Non-pigmented ciliary epithelial cell (primary cell): ENCODE results near the gene RIT1.

Source experiments
- DNase-seq: peaks from one replicate; pipeline ENCODE4 v3.0.0-alpha.2; 2010; ENCODE audit warnings: low read depth

The RIT1 gene

DNA sequence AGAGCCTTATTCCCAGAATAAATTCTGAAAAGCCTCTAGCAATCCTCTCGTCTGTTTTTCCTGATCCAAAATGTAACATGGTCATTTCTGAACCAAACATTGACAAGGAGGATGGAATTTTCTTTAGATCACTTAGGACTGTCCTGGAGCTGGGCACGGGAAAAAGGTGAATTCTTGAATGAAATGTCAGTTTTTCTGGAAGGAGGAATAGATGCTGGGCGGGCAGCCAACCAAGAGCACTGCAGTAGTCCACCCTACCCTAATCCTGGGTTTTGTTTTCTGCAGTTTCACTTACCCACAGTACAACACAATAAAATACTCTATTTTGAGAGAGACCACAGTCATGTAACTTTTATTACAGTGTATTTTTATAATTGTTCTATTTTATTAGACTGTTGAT is 20.9 kb downstream of the RIT1 start:
- DNase-seq = no peak

DNA sequence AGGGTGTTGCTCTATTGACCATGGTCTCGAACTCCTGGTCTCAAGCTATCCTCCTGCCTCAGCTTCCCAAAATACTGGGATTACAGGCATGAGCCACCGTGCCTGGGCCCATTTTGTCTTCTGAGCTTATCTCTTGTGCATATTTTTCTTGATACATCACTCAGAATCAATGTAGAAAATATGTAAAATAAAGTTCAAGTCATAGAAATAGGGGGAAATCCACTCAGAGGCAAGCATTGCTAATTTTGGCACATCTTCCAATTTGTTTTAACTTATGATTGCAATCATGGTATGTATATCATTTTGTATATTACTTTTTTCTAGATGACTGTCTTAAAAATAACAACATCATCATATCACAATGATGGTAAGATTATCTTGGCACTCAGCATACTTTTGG is 21.6 kb downstream of the RIT1 start:
- no peak for DNase-seq

DNA sequence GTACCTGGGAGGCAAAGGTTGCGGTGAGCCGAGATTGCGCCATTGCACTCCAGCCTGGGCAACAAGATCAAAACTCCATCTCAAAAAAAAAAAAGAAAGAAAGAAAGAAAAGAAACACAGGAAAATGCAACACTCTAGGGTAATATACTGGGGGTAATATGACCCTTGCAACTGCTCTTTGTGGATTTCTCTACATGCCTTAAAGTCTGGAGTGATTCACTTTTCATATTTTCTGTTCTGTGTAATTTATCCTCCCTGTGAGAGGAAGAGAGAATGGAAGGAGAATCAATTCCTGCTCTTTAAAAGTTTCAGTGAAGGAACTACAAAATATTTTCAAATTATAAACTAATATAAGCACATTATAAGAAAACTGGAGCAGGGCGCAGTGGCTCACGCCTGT is 22.7 kb downstream of the RIT1 start:
- DNase-seq = no peak

DNA sequence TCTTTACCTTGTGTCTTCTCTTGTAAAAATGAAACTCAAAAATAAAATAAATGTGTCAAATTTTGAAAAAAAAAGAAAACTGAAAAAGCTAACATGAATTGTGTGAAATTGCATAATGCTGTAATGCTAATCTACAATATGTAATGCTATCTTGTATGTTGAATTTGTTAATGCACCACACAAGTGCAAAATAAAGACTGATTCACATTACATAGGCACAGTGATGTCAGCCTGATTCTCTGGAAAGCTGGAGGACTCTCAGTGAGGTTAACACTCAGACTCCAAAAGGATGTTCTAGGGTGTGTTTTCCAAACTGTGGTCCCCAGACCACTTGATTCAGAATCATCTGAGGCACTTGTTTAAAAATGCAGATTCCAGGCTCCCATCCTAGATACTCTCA is 26.2 kb downstream of the RIT1 start:
- DNase-seq = no peak

DNA sequence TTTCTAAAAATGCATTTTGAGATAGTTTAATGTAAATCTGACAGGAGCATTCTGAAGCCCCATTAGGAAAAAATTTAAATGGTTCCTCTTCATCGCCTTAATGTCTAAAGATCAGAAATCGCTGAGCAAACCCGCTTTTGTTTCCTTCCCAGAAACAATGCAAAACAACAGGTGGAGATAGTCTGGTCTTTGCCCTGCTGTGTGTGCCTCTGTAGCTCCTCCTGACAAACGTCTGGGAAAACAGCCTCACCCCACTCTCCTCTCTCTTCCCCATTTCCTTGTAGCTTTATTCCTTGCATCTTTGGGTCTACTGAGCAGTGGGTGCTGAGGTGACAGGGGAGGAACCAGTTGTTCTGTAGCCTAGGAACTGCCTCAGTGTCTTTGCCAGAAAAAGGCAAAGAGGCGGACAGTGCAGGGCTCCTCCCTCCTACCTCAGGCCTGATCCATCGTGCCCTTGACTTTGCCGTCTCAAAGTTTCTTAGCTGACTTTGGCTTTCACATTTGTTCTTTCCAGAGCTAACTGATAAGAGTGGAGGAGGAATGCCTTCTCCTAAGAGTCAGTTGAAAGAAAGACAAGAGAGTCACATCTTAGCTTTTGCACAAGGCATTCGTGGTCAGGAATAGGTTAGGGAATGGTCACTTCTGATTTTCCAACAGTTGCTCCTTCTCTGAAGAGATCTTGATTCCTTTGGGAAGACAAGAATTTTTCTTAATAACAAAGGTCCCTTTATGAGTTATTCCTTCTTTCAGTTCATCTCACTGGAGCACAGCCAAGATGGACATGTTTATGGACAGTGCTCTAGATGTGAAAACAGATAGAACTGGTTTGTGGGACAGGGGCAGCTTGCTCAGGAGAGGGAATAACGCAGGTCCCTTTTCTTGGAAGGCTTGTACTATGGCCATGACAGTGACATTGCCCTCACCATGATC is 26.9 kb downstream of the RIT1 start:
- DNase-seq = no peak

DNA sequence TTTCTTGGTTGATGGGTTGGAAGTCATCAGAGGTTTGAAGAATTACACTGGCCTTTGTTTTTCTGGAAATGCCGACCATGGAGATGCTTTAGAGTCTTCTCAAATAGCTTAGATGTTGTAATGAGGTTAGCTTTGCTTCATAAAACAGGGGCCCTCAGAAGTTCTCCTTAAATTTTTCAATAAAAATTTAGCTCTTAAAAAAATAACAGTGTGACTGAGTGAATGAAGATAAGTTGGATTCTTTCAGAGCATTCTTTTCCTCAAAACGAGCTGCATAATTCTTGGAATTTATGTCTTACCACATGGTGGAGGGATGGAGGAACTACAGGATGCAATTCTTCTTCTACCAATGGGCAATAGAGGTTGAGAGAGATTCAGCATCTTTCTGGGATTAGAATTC is 28.4 kb downstream of the RIT1 start:
- DNase-seq = no peak

DNA sequence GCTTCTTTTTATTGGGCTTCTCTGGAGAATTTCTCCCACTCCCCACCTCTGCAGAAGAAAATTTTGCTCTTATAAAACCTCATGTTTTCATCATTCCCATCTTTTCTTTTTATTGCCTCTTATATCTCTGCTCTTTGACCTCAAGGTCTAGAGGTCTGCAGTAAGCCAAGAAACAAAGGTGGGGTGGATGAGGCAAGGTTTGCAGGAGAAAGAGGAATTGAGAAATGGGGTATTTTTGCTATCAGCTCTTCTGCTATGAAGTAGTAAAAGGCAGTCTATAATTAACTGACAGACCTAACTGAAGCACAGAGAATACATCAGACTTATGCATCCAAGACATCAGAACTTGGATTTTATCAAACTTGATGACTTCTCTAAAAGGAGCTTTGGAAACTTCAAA is 28.9 kb downstream of the RIT1 start:
- DNase-seq = no peak

DNA sequence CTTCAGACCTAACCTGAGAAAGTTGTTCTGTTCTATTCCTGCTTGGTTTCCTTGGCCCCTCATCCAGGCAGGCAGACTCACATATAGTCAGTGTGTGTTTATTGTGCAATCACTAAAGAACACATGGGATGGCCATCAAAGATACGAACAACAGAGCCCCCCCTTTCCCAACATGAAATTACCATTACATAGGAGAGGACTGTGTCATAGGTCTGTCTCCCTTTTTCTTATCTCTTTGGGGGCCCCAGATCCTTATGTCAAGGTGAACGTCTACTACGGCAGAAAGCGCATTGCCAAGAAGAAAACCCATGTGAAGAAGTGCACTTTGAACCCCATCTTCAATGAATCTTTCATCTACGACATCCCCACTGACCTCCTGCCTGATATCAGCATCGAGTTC is 30.2 kb downstream of the RIT1 start:
- DNase-seq = no peak

DNA sequence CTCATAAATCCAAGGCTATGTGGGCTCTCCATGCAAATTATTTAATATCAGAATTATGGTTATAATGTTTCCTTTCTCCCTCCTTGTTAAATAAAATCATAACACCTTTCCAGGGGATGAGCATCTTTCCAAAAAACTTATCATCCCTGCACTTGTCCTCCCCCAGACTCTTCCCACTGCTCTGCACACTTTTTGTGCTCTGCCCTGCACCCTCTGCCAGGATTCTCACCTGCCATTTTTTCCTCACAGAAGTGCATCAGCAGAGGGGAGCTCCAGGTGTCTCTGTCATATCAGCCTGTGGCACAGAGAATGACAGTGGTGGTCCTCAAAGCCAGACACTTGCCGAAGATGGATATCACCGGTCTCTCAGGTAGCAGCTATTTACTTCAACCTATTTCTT is 30.9 kb downstream of the RIT1 start:
- DNase-seq = no peak

DNA sequence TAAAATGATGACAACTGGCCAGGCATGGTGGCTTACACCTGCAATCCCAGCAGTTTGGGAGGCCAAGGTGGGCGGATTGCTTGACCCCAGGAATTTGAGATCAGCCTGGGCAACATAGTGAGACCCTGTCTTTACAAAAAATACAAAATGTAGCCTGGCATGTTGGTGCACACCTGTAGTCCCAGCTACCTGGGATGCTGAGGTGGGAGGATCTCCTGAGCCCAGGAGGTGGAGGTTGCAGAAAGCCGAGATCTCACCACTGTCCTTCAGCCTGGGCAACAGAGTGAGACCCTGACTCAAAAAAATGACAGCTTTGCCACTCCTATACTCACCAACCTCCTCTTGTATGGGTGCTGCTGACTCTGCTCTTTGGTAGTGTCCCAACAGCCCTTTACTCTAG is 33.2 kb downstream of the RIT1 start:
- DNase-seq = no peak

DNA sequence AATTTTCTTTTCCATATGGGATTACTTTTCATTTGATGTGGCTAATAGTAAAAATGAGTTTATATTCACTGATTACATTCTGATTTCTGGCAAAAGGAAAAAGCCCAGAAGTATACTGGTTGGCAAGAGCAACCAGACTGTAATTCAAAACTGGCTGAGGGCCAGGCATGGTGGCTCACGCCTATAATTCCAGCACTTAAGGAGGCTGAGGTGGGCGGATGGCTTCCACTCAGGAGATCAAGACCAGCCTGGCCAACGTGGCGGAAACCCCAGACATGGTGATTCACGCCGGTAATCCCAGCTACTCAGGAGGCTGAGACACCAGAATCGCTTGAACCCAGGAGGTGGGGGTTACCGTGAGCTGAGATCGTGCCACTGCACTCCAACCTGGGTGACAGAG is 37.3 kb downstream of the RIT1 start:
- no peak for DNase-seq

DNA sequence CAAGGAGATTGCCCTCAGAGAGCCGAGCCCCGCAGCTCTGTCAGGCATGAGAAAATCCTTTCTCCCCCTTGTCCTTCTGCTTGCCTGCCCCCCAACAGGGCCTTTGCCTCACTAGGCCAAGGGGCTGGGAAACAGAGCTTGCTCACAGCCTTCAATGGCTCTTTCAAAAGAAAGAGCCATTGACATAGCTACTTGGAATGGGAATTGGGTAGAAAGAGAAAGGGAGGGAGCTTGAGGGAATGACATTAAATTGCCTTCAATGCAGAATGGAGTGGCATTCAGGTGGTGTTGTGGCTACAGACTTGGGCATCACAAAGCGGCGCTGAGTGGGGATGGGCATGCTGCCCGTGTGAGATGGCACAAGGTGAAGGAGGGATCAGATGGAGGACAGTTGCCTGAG is 38.6 kb downstream of the RIT1 start:
- DNase-seq = no peak

DNA sequence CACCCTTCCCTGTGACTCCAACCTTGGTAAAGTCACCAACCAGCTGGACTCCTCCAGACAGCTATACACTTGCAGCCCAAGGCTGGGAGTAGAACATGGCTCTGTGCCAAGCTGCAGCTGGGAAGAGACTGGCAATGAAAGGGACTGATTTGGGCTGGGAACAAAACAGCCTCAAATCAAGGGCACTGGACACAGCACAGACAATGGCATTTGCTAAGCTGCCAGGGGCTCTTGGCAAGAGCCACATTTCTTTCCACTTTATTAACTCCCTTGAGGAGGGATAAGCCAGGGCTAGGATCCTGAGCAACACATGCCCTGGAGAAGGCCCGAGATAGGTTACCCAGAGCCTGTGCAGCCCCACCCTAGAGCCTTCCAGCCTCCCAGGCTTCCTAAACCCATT is 39.8 kb downstream of the RIT1 start:
- no peak for DNase-seq

DNA sequence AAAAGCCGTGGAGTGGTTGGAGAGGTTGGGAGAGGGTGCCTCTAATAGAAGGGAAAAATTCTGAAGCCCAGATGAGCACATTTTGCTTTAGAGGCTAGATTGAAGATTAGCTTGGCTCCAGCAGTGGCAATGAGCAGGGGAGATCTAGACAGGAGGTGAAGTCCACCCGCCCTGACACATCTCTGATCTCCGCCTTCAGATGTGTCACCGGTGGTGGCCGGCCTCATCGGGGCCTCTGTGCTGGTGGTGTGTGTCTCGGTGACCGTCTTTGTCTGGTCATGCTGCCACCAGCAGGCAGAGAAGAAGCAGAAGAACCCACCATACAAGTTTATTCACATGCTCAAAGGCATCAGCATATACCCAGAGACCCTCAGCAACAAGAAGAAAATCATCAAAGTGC is 43.4 kb downstream of the RIT1 start:
- no peak for DNase-seq

DNA sequence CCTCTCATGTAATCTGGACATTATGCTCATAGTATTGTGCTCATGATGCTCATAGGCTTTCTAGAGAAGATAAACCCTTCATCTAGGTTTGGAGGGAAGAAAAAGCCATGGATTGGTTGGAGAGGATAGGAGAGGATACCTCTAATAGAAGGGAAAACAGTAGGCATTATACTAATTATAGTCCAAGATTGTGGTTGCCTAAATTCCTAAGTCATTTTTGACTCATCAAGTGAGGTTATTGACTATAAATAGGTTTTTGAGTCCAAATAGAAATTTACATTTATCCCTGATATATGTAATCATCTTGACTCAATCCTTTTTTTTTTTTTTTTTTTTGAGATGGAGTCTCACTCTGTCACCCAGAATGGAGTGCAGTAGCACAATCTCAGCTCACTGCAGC is 46.8 kb downstream of the RIT1 start:
- no peak for DNase-seq

DNA sequence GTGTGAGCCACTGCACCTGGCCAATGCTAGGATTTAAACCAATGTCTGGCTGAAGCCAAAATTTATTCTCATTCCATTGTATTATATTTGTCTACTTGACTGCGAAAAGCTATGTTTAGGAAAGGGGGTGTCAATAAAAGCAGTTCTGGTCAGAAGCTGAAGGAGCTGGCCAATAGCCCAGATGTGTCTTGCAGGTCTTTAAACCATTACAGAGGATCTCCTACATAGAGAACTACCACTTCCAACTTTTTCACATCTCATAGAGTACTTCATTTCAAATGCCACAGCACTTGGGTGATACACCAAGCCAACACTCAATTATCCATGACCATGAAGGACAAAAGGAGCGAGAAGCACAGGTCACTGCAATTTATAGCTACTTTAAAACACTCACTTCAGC is 49.3 kb downstream of the RIT1 start:
- no peak for DNase-seq

DNA sequence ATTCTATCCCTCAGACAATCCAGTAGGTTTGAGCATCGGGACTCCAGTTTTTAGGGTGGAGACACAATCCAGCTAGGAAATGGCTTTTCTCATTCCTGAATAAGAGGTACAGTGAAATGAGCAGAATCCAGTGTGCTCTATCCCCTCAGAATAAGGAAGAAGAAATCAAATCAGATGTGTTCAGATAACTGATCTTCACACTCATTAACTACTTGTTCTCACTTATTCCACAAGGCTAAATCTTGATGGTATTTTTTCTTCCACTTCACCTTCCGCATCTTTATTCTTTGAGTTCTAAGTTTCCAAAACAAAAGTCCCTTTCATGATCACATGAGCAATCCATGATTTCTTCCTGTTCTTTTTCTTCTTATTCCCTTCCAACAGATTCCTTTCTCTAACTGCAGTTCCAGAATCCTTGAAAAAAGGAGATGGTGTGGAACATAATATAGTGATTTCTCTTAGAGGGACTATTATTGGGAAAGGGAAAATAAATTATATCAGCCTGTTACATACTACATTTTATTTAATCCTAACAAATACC is 50.1 kb downstream of the RIT1 start:
- DNase-seq = no peak

DNA sequence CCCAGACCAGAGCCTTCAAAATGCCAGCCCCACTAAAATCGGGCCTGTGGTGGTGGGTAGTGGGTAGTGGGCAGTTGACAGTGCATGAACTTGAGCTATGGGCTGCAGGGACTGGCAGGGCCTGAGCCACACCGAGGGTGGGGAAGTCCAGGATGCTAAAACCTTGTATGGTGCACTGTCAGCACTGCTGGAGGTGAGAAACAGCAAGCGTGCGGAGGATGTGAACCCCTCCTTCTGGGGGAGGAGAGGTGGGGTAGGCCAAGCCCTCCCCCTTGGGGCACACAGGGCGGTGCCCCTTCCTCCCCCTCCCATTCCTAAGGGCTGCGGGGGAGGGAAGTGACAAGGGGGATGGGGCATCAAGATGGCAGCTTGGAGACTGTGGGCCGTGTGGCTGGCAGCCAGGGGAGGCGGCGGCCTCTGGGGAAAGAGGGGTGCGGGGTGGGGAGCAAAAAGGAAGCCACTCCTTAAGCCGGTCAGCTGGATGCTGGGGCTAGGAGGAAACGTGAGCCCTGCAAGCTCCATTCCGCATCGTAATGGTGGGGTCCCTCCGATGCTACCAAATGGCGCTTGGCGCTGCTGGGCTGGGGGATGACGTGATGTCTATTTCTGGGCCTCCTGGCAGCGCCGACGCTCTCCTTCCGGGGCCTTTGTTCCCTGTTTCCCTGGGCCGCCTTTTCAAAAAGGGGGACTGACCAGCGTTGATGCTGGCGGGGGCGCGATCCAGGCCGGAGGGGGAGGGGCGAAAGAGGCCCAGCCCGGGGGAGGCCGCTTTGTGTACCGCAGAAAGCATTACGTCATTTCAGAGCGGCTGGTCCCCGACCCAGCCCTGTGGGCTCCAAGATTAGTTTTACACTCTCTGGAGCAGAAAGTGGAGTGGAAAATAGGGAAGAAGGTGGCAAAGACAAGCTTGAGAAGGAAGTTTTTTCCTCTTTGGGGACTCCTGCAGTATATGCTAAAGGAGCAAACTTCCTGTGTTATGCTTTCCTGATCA is 51.0 kb downstream of the RIT1 start:
- peak; percentile 57 for DNase-seq

DNA sequence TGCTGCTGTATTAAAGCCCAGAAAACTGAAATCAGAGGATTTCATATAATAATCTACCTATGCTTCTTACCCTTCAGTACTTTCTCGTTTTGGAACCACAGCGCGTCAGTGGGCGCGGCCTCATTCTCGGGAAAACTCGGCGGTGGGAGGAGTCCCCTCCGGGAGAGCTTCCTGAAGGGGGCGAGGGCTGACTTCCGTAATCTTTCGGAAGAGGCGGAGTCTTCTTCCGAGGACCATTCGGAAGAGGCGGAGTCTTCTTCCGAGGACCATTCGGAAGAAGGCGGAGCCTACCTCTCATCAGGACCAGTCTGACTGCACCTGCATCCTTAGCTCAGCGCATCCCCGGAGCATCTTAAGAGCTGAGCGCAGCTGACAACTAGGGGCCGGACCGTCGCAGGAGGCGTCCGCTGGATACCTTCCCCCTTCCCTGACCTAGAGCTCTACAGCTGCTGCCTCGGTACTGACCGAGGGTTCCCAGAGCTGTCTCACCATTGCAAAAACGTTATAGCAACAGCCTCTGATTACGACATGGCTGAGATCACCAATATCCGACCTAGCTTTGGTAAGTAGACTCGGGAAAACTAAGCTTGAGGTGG is 51.8 kb downstream of the RIT1 start, which contains the start of gene SYT11:
Gene SYT11 (plus strand): TSS at position 334 of the 596 bp plus-strand sequence. CDS start 195 bp downstream, at position 529.
- peak; percentile 89 for DNase-seq

DNA sequence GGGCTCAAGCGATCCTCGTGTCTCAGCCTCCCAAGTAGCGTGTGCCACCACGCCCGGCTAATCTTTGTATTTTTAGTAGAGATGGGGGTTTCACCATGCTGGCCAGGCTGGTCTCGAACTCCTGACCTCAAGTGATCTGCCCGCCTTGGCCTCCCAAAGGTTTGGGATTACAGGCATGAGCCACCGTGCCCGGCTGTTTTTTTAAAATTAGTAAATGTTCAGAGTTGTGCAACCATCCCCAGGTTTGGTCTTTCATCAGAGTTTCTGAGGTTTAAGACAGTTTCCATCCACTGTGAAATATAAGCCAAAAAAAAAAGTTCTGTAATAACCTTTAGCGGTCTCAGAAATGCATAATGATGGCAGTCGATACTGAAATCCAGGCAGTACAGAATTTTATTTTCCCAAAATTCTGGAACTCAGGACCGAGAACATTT is 52.3 kb downstream of the RIT1 start:
- DNase-seq = no peak

DNA sequence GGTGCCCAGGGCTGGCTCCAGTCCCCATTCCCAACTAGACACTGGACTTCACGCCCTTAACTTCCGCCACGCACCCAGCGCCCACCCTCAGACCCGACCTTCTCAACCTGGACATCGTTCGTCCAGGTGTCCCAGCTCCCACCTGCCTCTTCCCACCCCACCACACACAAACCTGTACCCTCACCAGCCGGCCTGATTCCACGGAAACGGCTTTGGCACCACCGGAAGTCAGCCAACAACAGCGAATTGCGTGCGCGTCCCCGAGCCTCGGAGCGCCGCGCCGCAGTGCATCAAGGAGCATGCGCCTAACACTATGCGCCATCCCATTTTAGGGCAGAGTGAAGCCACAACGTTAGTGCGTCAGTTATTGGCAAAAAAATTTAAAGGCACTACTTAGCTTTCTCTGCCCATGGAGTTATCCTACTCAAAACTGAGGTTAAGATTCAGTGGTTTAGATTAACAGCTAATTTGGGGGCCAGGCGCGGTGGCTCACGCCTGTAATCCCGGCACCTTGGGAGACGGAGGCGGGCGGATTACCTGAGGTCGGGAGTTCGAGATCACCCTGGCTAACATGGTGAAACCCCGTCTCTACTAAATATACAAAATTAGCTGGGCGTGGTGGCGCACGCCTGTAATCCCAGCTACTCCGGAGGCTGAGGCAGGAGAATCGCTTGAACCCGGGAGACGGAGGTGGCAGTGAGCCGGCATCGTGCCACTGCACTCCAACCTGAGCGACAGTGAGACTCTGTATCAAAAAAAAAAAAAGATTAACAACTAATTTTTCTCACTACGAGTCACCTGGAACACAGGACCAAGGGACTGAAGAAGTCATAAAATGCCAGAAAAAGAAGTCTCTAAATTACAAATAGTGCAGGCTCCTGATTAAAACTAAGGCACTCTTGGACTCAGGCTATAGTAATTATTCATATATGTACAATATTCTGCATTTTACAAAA is 53.9 kb downstream of the RIT1 start, which contains the start of gene GON4L:
Gene GON4L (minus strand): TSS at position 240 of the 956 bp plus-strand sequence. CDS start 3,434 bp downstream, outside the sequence.
- DNase-seq = no peak
